BLaER1 (cell line): ENCODE data around the gene SLC41A2.
A peak's percentile ranks its signal among the peaks of the same experiment; 100 is the strongest.

Experiments
- H3K27ac ChIP-seq: shearing (Covaris generic); formaldehyde crosslinking; 2 replicates; pipeline ENCODE4 v1.8.1; 2022
- H3K27me3 ChIP-seq: shearing (Covaris generic); formaldehyde crosslinking; 2 replicates; pipeline ENCODE4 v1.8.1; 2022
- H3K36me3 ChIP-seq: shearing (Covaris generic); formaldehyde crosslinking; 2 replicates; pipeline ENCODE4 v1.8.1; 2022
- H3K4me1 ChIP-seq: shearing (Covaris generic); formaldehyde crosslinking; 2 replicates; pipeline ENCODE4 v1.8.1; 2022
- H3K4me2 ChIP-seq: shearing (Covaris generic); formaldehyde crosslinking; 2 replicates; pipeline ENCODE4 v1.8.1; 2022
- H3K4me3 ChIP-seq: shearing (Covaris generic); formaldehyde crosslinking; 2 replicates; pipeline ENCODE4 v1.8.1; 2022
- H3K9ac ChIP-seq: shearing (Covaris generic); formaldehyde crosslinking; 2 replicates; pipeline ENCODE4 v1.8.1; 2022
- H3K9me3 ChIP-seq: shearing (Covaris generic); formaldehyde crosslinking; 2 replicates; pipeline ENCODE4 v1.8.1; 2022
- H4K20me1 ChIP-seq: shearing (Covaris generic); formaldehyde crosslinking; 2 replicates; pipeline ENCODE4 v1.8.1; 2022
- Cebpa-rat ChIP-seq: shearing (Covaris generic); IDR thresholded peaks from 2 replicates; pipeline ENCODE4 v1.8.1; 2022

The SLC41A2 gene, protein sequence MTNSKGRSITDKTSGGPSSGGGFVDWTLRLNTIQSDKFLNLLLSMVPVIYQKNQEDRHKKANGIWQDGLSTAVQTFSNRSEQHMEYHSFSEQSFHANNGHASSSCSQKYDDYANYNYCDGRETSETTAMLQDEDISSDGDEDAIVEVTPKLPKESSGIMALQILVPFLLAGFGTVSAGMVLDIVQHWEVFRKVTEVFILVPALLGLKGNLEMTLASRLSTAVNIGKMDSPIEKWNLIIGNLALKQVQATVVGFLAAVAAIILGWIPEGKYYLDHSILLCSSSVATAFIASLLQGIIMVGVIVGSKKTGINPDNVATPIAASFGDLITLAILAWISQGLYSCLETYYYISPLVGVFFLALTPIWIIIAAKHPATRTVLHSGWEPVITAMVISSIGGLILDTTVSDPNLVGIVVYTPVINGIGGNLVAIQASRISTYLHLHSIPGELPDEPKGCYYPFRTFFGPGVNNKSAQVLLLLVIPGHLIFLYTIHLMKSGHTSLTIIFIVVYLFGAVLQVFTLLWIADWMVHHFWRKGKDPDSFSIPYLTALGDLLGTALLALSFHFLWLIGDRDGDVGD

DNA sequence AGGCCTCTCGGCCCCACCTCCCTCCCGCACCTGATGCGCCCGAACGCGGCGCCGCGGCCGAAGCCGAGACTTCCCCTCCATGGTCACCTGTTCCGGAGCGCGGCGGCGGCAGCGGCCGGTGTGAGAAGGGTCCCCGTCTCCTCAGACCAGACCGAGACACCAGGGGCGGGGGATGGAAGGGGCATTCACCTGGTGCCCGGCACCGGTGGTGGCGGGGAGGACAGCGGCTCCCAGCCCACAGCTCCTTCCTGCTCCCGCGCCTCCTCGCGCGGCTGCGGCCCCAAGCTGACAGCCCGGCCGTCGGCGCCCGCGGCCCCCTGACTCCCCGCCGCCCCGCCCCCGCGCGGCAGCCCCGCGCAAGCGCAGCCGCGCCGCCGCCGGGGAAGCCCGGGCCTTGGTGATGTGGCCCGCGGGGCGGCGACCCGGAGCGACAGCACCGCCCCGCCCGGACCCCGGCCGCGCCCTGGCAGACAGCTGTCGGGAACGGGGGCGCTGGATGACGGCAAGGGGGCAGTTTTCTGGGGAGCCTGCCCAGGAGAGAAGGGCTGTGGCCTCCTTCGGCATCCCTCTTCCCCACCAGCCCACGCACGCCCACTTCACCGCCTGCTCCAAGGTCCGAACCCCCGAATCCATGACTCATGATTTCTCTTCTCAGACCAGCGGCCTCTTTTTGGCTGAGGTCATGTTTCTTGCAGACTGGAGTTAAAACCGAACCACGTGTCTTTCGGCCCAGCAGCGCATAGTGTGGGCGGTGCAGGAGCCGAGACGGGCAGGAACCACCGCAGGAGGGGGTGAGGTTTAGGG lies at the start of gene SLC41A2:
Gene SLC41A2, minus strand, starts transcription at position 290 of the 804 bp plus-strand sequence. CDS start 29,763 bp downstream, outside the sequence.
- Histone ChIP-seq H3K9me3 (no peaks in the 10 kb centered on the region), H3K4me1 (peaks cover 14% of the 10 kb centered on the region), H3K9ac (peak within 1 kb of the TSS; percentile 72), H3K27me3 (peaks cover 19% of the 10 kb centered on the region), H3K27ac (no peak within 1 kb of the TSS), H3K36me3 (no peaks in the 10 kb centered on the region), H3K4me3 (peak within 1 kb of the TSS; percentile 79), H4K20me1 (no peaks in the 10 kb centered on the region), H3K4me2 (peak within 1 kb of the TSS; percentile 96)
- TF ChIP-seq Cebpa-rat: no peak

DNA sequence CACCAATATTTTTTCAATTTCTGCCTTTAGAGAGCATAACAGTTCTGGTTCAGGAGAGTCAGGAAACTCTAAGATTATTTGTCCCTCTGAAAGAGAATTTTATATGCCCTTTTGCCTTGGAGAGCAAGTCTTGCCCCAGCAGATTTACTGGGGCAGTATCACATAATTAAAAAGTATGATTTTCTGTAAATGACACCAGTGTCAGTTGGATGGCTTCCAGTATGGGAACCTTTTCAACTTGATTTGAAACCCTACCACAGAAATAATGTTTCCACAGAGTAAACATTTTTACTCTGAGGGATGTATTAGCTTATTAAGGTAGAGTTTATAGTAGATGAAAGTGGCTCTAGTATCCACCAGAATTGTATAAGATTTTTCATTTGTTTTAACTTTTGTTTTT lies 43.4 kb upstream of the SLC41A2 start:
- no peak for TF ChIP-seq Cebpa-rat
- peaks cover 98% of the 10 kb centered on the region for H3K36me3 ChIP-seq

DNA sequence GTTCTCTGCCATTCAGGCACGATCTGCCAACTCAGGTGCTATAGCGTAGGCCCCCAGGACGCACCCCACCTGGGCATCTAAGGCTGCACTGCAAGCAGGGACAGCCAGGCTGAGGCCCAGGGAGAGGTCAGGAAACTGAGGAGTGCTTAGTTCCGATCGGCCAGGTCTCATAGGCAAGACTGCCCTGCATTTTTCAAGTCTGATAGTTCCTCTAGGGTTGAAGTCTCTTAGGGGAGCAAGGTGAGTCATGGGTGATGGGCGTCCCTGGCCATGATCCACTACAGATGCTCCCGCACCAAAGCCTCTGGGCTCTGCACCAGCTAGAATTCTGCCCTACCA lies 41.2 kb upstream of the SLC41A2 start:
- Histone ChIP-seq H3K9me3 (no peaks in the 10 kb centered on the region), H3K27ac (no peak overlapping the region), H3K27me3 (no peaks in the 10 kb centered on the region), H3K4me1 (no peaks in the 10 kb centered on the region), H3K36me3 (peaks cover 97% of the 10 kb centered on the region), H3K4me2 (no peak overlapping the region), H4K20me1 (no peaks in the 10 kb centered on the region), H3K9ac (no peak overlapping the region), H3K4me3 (no peak overlapping the region)
- no peak for TF ChIP-seq Cebpa-rat

More for the DNA sequence above, 43.4 kb upstream of the SLC41A2 start:
- H3K4me3 ChIP-seq: no peak overlapping the region
- no peaks in the 10 kb centered on the region for H3K4me1 ChIP-seq
- no peaks in the 10 kb centered on the region for H4K20me1 ChIP-seq
- H3K9me3 ChIP-seq: no peaks in the 10 kb centered on the region
- H3K27ac ChIP-seq: no peak overlapping the region
- H3K9ac ChIP-seq: no peak overlapping the region
- H3K4me2 ChIP-seq: no peak overlapping the region
- H3K27me3 ChIP-seq: no peaks in the 10 kb centered on the region

DNA sequence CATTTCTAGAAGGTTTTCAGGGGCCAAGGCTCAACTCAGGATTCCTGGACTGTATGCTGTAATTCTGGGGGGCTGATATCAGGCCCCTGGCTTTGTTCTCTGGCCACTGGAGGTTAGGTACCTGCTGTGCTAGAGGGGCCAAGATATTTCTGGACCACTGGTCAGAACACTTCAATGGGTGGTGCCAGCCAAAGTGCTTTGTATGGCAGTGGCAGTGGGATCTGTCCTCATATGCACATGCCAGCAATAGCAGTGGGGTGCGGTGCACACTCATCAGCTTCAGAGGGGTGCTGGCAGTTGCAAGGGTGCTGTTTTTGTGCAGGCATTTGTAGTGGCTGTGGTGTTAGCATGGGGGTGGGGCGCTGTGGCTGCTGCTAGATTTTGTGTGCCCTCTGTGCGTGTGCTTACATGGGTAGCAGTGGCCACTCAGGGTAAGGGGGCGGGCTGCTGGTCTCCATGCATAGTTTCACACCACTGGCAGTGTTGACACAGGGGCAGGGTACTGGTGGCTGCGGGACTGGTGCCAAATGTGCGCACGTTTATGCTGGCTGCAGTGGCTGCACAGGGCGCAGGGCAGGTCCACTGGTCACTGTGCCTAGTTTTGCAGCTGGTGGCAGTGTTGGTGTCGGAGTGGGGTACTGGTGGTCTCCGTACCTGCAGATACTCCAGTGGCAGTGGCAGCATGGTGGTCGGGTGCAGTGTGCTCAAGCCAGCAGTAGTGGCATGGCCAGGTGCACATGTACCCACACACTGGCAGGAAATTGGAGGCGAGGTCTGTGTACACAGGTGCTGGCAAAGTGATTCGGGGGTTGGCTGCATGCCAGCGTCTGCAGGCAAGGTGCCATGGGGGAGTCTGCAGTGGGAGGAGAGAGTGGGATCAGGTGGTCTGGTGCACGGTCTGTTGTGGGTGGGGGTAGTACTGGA lies 40.6 kb upstream of the SLC41A2 start:
- no peak overlapping the region for H3K9ac ChIP-seq
- H3K27me3 ChIP-seq: no peaks in the 10 kb centered on the region
- no peak overlapping the region for H3K4me2 ChIP-seq
- H3K9me3 ChIP-seq: no peaks in the 10 kb centered on the region
- no peak for TF ChIP-seq Cebpa-rat
- H3K4me1 ChIP-seq: no peaks in the 10 kb centered on the region
- no peak overlapping the region for H3K27ac ChIP-seq
- peaks cover 97% of the 10 kb centered on the region for H3K36me3 ChIP-seq
- H3K4me3 ChIP-seq: no peak overlapping the region
- H4K20me1 ChIP-seq: no peaks in the 10 kb centered on the region

DNA sequence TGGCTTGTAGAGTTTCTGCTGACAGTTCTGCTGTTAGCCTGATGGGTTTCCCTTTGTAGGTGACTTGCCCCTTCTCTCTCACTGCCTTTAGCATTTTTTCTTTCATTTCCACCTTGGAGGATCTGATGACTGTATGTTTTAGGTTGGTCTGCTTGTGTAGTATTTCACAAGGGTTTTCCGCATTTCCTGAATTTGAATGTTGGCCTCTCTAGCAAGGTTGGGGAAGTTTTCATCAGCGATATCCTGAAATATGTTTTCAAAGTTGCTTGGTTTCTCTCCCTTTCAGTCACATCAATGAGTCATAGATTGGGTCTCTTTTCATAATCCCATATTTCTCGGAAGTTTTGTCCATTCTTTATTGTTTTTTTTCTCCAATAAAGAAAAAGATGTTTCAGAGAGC lies 39.5 kb upstream of the SLC41A2 start:
- no peaks in the 10 kb centered on the region for H4K20me1 ChIP-seq
- no peak overlapping the region for H3K4me2 ChIP-seq
- H3K4me3 ChIP-seq: no peak overlapping the region
- H3K4me1 ChIP-seq: no peaks in the 10 kb centered on the region
- peaks cover 97% of the 10 kb centered on the region for H3K36me3 ChIP-seq
- H3K9ac ChIP-seq: no peak overlapping the region
- H3K27me3 ChIP-seq: no peaks in the 10 kb centered on the region
- H3K9me3 ChIP-seq: no peaks in the 10 kb centered on the region
- TF ChIP-seq Cebpa-rat: no peak
- H3K27ac ChIP-seq: no peak overlapping the region

DNA sequence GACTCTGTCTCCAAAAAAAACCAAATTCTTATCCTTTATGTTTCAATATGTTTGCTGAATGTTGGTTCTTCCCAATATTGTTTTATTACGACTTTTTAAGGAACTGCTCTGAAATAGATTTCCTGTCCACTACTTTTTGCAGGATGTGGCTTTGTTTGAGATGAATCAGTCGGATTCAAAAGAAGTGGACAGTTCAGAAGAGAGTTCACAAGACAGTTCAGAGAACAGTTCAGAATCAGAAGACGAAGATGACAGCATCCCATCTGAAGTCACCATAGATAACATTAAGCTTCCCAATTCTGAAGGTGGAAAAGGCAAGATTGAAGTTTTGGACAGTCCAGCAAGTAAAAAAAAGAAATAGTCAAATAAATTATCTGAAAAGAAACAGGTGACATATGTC lies 36.2 kb upstream of the SLC41A2 start:
- Histone ChIP-seq H3K9me3 (no peaks in the 10 kb centered on the region; the same call in 1 of the 2 replicates), H3K27me3 (no peaks in the 10 kb centered on the region), H3K27ac (no peak overlapping the region), H3K4me2 (no peak overlapping the region), H3K4me3 (no peak overlapping the region), H4K20me1 (no peaks in the 10 kb centered on the region), H3K9ac (no peak overlapping the region), H3K36me3 (peaks cover 99% of the 10 kb centered on the region), H3K4me1 (no peaks in the 10 kb centered on the region)
- no peak for TF ChIP-seq Cebpa-rat

DNA sequence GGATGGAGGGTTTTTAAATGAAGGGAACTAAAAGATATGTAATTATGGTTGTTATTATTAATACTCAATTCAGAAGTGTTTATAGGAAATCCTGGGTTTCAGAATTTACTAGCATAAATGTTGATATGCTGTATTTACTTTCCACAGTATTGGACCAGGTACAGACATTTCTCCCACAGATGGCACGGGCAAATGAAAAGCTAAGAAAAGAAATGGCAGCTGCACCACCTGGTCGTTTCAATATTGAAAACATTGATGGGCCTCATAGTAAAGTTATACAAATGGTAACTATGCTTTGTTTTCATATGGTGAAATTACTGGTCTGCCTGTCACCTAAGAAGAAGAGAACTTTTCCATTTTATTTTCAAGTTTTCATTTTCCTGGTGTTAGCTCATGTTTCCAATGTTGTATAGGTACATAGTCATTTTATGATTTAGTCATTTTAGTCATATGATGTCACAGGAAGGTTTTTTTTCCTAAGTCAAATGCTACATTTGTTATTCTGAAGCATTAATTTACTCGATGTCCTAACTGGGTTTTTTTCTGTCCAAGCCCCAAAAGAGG lies 33.6 kb upstream of the SLC41A2 start:
- no peak for TF ChIP-seq Cebpa-rat
- H3K9me3 ChIP-seq: no peaks in the 10 kb centered on the region; the same call in 1 of the 2 replicates
- H3K27ac ChIP-seq: no peak overlapping the region
- H4K20me1 ChIP-seq: no peaks in the 10 kb centered on the region
- H3K9ac ChIP-seq: no peak overlapping the region
- H3K4me3 ChIP-seq: no peak overlapping the region
- H3K27me3 ChIP-seq: no peaks in the 10 kb centered on the region
- H3K36me3 ChIP-seq: peaks cover 79% of the 10 kb centered on the region
- H3K4me1 ChIP-seq: peaks cover 16% of the 10 kb centered on the region
- no peak overlapping the region for H3K4me2 ChIP-seq

DNA sequence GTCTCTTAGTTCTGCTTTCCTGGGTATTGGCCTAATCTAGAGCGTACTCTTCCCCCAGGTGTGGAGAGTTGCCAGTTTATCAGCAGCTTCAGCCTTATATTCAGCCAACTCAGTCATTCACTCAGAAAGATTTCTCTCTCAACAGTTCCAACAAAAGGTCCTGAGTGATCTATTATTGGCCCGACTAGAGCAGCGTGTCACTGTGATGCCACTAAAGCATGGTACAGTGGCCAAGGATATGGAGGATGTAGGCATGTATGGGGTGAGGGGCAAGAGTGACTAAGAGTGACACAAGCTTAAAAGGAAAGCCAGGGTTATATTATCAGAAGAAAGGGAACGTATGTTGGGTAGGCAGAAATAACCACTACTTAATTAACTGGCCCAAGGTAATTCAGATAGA lies 32.9 kb upstream of the SLC41A2 start:
- no peaks in the 10 kb centered on the region; the same call in 1 of the 2 replicates for H3K9me3 ChIP-seq
- H3K4me2 ChIP-seq: no peak overlapping the region
- H4K20me1 ChIP-seq: no peaks in the 10 kb centered on the region
- H3K36me3 ChIP-seq: peaks cover 72% of the 10 kb centered on the region
- no peaks in the 10 kb centered on the region for H3K27me3 ChIP-seq
- no peak for TF ChIP-seq Cebpa-rat
- H3K4me1 ChIP-seq: peaks cover 17% of the 10 kb centered on the region
- no peak overlapping the region for H3K4me3 ChIP-seq
- no peak overlapping the region for H3K9ac ChIP-seq
- H3K27ac ChIP-seq: no peak overlapping the region
